Measurements from ENCODE around the gene ASCL1.

The ASCL1 gene

GRCh38 chr12:102953221-102953620 lies 4.3 kb upstream of the ASCL1 start:
- no peak for DNase-seq

DNA sequence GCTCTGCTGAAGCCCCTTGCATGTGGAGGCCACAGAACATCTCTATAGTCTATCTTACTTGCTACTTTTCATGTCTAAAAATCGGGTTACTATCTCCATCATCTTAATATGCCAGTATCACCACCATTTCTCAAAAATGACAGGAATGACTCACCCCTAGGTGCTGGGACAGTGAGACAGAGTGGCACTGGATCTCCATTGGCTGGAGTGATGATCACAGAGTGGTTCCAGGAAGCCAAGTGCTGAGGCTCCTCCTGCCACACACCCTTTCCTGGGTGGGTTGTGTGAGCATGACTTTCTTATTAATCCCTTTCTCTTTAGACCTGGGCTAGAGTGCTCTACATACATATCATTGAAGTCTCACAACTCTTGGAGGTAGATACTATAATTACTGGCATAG lies 3.3 kb upstream of the ASCL1 start:
- DNase-seq = no peak

GRCh38 chr12:102955926-102956737 lies 1.3 kb upstream of the ASCL1 start:
- DNase-seq = no peak

DNA sequence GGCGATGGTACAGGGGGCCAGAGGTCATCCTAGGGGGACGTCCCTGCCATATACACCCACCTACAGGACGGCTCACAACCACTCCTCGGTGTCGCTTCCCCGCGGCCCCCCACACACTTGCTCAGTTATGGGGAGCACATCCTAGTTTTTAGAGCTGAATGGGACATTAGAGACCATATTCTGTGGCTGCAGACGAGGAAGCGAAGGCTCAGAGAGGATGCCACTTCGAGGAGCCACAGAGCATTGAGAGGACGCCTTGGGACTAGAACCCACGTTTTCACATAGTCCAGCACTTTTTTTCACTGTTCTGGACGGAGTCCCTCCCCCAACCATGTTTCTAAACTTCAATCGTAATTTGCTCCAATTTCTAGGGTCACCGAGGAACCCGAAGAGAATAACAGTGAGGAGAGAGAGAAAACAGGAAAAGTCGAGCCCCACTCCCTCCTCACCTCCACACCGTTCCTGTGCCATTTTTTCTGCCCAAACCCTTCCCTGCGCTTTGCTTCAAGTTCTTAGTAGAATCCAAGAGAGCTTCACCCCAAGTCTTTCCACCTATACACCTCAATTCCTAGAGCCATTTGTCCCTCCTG lies 641 bp upstream of the ASCL1 start:
- no peak for DNase-seq

- peak; percentile 21 for DNase-seq
Measured at GRCh38 chr12:102958073-102958829, 777 bp downstream of the ASCL1 start.

DNA sequence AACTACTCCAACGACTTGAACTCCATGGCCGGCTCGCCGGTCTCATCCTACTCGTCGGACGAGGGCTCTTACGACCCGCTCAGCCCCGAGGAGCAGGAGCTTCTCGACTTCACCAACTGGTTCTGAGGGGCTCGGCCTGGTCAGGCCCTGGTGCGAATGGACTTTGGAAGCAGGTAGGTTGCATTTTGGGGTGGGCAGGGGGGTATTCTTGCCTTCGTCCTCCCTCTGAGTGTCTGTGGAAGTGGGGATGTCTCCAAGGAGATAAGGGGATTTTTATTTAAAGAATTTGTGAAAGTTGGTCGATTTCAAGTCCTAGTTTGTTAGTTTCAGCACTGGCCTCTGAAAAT lies 1.3 kb downstream of the ASCL1 start:
- DNase-seq = no peak

DNA sequence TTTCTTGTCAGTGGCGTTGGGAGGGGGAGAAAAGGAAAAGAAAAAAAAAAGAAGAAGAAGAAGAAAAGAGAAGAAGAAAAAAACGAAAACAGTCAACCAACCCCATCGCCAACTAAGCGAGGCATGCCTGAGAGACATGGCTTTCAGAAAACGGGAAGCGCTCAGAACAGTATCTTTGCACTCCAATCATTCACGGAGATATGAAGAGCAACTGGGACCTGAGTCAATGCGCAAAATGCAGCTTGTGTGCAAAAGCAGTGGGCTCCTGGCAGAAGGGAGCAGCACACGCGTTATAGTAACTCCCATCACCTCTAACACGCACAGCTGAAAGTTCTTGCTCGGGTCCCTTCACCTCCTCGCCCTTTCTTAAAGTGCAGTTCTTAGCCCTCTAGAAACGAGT lies 1.9 kb downstream of the ASCL1 start:
- DNase-seq = no peak

- no peak for DNase-seq
Measured at GRCh38 chr12:102960766-102961465, 3.4 kb downstream of the ASCL1 start.

DNA sequence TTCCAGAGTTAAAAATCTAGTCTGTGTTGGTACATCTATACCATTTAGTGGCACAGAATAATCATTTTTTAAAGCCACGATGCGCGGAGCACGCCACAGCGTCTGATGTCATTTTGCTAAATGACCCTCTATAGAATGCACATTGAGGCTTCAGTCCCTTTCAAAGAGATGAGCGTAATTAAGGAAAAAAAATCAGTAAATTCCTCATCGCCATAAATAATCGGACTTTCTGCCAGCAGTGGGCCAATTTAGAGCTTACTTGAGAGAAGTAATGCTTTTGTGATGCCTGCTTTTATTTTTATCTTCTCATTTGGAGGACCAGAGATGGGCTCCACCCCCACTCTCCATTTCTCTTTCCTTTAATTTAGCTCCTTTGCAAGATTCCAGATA lies 4.0 kb downstream of the ASCL1 start:
- no peak for DNase-seq

- DNase-seq = no peak
Measured at GRCh38 chr12:102962532-102962931, 5.1 kb downstream of the ASCL1 start.

DNA sequence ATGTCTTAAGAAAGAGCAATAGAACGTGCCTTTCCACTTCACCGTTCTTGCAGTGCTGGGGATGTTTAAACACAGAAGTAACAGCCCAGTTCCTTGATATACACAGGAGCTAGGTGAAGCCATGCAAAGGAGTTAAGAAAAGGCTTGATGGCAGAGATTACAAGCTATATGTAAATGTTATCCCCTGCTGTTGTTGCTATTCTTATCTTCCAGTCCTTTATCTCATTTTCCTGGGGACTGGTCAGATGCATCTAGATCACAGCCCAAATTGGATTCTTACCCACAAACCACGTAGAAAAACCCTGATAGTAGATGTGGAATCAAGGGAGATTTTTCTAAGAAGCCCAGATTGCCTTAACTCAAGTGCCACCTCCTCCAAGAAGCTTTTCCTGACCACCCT lies 5.5 kb downstream of the ASCL1 start:
- DNase-seq = no peak

GRCh38 chr12:102963796-102964195 lies 6.3 kb downstream of the ASCL1 start:
- no peak for DNase-seq

DNA sequence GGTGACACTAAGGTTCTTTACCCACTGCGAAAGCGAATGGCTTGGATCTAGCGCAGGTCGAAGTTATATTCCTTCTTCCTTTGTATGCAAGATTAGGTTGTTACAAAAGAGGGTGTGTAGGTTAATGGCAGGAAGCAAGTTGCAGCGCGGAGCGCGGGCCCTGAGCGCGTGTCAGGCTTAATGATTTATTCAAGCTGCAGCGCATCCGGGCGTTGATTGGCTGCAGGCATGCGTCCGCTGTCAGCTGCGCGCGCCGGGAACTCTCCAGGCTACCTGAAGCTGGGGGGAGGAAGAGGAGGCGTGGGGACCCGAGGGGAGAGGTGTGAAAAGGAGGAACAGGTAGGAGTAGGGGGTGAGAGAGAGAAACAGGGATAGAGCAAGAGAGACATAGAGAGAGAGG lies 7.4 kb downstream of the ASCL1 start:
- DNase-seq = no peak

GRCh38 chr12:102965281-102966155 lies 8.0 kb downstream of the ASCL1 start:
- DNase-seq = no peak

DNA sequence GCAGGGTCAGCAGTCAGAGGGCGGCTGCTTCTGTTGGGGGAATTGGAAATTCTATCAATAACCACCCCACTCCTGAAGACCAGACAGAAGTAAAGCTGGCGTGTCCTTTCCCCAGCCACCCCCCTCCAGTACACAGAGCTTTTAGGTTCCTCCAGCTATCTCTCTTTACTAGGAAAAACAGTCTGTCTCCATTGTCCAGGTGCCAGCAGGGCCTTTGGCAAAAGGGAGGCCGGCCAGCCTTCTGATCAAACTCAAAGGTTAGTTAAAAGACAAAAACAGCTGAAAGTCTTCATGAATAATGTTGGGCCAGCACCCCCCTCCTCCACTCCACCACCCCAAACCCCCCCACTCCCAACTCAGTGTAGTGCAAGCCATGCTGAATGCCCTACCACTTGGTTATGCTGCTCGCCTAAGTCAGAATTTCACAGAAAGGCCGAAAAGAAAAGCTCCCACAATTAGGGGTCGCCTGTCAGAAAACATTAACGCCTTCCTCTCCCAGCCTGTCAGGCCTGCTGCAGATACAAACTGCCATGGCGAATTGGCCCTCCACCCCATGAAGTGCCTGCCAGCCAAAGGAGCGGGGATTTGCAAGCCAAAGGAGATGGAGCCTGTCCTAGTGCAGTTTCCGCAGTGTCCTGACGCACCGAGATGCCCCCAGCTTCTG lies 8.9 kb downstream of the ASCL1 start:
- no peak for DNase-seq

GRCh38 chr12:102970780-102971179 lies 13.3 kb downstream of the ASCL1 start:
- no peak for DNase-seq

GRCh38 chr12:102971227-102971626 lies 13.8 kb downstream of the ASCL1 start:
- DNase-seq = no peak

DNA sequence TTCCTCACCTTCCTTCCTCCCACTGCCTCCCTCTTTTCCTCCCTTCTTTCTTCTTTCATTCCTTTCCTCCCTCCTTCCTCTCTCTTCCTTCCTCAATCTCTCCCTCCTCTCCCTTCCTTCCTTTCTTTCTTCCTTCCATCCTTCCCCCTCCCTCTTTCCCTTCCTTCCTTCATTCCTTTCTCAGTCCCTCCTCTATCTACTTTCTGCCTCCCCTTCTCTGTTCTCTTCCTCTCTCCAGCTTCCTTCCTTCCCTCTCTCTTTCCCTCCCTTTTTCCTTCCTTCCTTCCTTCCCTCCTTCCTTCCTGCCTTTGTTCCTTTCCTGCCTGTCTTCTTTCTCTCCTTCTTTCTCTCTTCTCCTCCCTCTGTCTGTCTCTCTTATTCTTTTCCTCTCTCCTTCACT lies 16.1 kb downstream of the ASCL1 start:
- DNase-seq = no peak

DNA sequence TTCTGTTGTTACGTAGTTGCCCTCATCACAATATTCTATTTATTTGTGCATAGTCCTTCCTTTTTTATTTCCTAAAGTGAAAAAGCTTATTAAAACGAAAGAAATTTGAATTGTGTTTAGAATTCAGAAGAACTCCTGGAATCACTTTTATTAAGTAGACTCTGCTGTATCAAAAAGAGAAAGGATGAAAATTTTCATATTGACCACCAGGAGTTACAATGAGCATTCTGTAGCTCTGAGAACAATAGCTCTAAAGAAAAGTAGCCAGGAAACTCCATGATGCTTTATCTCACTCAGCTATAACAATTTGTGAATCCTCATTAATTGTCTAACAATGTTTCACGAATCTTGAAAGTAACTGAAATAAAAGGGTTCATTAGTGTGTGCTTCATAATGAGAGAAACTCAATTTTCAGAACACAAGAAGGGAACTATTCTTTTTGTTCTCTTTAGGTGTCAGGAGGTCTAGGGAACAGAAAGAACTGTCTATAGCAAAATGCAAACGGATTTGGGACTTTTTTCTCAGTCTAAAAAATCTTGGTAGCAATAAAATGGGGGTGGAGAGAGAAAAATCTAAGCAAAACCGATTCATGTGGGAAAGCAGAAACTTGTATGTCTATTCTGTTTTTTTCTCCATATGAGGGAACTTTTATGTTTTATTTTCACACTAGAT lies 19.3 kb downstream of the ASCL1 start:
- no peak for DNase-seq

DNA sequence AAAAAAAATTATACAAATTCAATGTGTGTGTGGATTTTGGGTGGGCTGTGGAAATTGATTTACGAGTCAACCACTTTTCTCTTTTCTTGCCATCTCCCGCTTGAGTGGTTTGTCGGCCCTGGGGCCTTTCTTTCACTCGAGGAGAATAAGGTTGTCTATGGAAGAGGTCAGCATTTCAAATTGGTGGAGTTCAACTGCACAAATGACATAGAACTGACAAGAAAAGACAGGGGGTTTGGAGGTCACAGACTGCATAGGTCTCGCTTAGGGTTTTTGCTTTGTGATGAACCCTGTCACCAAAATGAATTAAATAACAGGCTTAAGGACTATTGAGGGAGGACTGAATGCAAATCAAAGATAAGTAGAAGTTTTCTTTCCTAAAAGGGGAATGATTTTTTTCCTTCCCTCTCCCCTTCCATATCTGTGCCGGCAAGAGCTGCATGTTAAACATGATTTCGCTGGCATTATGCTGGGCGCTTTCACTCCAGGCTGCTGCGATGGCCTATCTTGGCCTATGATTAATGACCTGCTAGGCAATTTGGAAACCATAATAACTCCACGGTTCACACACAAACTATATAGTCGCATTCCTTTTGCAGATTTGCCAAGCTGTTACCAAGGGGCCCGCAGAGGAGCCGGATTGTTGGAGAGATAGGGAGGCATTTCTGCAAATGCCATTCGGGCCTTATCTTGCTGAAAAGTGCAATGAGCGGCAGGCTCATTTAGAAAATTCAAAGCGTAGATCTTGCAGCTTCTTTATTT lies 20.7 kb downstream of the ASCL1 start:
- no peak for DNase-seq

DNA sequence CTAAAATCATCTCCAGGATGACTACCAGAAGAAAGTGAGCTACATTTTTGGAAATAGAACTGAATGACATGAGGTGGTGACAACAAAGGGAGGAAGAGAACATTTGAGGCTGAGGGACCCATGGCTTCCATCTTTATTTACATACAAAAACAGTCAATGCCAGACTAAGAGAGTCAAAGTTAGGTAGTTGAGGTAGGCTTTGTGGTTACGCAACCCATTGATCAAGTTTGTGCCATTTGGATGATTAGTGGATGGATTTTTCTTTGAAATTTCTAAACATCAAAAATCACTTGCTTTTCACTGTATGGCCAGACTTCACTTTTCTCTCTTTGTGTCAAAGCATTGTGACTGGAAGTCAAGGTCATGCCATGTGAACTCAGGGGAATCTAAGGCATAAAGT lies 22.9 kb downstream of the ASCL1 start:
- no peak for DNase-seq
